Measurements from ENCODE around the gene BAD.

The BAD gene

GRCh38 chr11:64285885-64286800 lies 1.7 kb upstream of the BAD start:
- TF ChIP-seq ZNF274 (IDR thresholded peaks at IDR 0.05; ENCODE audit: low read depth, low read length): no peak
- H3K4me3 ChIP-seq (ENCODE audit: low read length): peak overlapping the region; percentile 78; the same call in 1 of the 2 replicates

GRCh38 chr11:64284962-64285884 lies 758 bp upstream of the BAD start, which contains the start of gene GPR137:
Gene GPR137 (plus strand): TSS chr11:64285848. CDS start chr11:64286525, 677 bp downstream.
- H3K4me3 ChIP-seq (ENCODE audit: low read length): peak within 1 kb of the TSS; percentile 78
- TF ChIP-seq ZNF274 (IDR thresholded peaks at IDR 0.05; ENCODE audit: low read depth, low read length): no peak

- TF ChIP-seq ZNF274 (IDR thresholded peaks at IDR 0.05; ENCODE audit: low read depth, low read length): no peak
- H3K4me3 ChIP-seq (ENCODE audit: low read length): no peak overlapping the region
Observed at GRCh38 chr11:64283092-64283491, 1.4 kb downstream of the BAD start.

DNA sequence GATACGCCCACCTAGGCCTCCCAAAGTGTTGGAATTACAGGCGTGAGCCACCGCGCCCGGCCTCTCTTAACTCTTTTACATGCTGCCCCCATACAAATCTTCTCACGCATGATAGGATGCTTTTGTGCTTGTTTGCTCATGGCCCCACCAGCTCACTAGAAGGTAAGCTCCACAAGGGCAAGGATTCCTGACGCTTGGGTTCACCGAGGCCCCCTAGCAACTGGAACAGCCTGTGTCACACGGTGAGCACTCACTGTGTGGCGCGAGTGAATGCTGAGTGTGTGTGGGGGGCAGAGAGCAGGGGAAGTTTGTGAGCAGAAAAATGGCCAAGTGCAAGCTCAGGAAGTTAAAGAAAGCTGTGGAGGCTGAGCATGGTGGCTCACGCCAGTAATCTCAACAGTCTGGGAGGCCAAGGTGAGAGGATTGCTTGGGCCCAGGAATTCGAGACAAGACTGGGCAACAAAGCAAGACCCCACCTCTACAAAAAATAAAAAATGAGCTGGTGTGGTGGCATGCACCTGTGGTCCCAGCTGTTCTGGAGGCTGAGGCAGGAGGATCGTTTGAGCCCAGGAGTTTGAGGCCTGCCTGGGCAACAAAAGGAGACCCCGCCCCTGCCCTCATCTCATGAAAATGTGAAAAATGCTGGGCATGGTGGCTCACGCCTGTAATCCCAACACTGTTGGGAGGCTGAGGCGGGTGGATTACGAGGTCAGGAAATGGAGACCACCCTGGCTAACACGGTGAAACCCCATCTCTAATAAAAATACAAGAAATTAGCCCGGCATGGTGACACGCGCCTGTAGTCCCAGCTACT lies 2.3 kb downstream of the BAD start:
- H3K4me3 ChIP-seq (ENCODE audit: low read length): no peak overlapping the region
- TF ChIP-seq ZNF274 (IDR thresholded peaks at IDR 0.05; ENCODE audit: low read depth, low read length): no peak

GRCh38 chr11:64278576-64279190 lies 5.8 kb downstream of the BAD start:
- TF ChIP-seq ZNF274 (IDR thresholded peaks at IDR 0.05; ENCODE audit: low read depth, low read length): no peak

DNA sequence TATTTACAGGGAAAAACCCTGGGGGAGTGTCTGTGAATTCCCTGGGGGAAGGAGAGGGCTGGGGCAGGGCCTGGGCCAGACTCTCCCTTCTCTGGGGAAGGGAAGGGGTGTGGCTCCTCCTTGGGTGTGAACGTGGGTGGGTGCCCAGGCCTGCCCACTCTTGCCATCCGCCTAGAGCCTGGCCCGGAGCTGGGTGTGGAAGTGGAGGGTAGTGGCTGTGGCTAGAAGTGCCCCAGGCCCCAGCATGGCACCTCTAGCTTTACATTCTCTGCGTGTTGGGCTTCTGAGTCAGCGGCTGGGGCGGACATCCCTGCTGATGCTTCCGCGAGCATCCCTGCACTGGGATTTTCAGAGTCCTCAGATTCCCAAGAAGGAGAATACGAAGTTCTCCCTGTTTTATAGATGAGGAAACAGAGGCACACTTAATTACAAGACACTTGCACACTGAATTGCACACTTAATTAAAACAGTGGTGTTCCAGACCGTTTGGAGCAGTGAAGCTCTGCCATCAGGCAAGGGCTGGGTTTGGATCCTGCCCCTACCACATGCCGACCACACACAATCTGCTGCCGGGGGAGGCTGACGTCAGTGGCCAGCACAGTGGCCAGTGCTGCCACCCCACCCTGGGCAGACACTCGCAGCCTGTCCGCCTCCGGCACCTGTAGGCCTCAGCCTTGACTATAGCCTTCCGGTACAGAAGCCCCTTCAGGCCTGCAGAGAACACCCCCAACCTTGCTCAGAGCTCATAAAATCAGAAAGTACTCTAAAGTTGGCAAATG lies 7.6 kb downstream of the BAD start:
- H3K4me3 ChIP-seq (ENCODE audit: low read length): no peak overlapping the region
- TF ChIP-seq ZNF274 (IDR thresholded peaks at IDR 0.05; ENCODE audit: low read depth, low read length): no peak

More at GRCh38 chr11:64278576-64279190, 5.8 kb downstream of the BAD start:
- no peak overlapping the region for H3K4me3 ChIP-seq (ENCODE audit: low read length)

DNA sequence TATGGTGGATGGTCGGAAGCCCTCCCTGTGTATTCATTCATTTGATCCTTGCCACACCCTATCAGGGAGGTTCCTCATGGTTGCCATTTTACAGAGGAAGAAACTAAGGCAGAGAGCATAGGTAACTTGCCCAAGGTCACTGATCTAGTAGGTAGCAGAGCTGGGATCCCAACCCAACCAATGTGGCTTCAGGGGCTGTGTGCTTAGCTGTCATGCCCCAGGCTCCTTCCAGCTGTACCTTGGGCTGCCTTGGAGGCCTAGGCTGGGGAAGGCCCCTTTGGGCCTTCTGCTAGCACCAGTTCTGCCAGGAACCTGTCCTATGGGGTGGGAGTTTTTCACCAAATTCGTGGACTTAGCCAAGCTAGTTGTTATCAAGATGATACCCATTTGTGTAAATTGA lies 8.6 kb downstream of the BAD start:
- no peak overlapping the region for H3K4me3 ChIP-seq (ENCODE audit: low read length)
- TF ChIP-seq ZNF274 (IDR thresholded peaks at IDR 0.05; ENCODE audit: low read depth, low read length): no peak

DNA sequence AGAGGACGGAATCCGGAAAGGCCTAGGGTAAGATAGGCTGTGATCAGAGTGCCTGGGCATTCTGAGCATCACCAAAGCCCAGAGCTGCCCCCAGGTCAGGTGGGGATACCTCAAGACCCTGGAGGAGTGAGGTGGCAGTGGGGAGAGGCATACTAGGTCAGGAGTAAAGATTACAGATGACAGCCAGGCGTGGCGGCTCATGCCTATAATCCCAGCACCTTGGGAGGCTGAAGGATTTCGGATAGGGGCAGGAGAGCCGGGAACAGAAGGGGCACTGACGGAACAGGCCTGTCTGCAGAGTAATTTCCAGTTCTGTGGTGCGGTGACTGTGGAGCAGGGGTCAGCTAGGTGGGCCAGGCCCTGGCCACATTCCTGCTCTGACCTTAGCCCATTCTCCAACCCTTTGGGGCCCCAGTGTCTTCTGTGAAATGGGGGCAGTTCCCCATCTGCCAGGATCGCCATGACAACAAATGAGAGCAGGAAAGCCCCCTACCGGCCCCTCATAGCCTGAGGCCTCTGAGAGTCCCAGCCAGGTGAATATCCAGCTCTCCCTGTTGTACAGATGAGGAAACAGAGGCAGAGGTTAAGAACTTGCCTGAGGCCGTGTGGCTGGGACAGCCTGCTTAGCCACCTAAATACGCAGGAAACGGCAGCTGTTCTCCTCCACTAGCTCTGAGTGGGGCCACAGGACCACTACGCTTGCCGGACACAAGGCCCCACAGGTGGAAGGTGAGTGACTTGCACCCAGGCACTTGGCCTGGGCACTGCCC lies 9.2 kb downstream of the BAD start:
- TF ChIP-seq ZNF274 (IDR thresholded peaks at IDR 0.05; ENCODE audit: low read depth, low read length): no peak
- H3K4me3 ChIP-seq (ENCODE audit: low read length): no peak overlapping the region

- TF ChIP-seq ZNF274 (IDR thresholded peaks at IDR 0.05; ENCODE audit: low read depth, low read length): no peak
- peak overlapping the region; percentile 76 for H3K4me3 ChIP-seq (ENCODE audit: low read length)
Observed at GRCh38 chr11:64269540-64270220, 14.8 kb downstream of the BAD start.

GRCh38 chr11:64268893-64269539 lies 15.4 kb downstream of the BAD start:
- TF ChIP-seq ZNF274 (IDR thresholded peaks at IDR 0.05; ENCODE audit: low read depth, low read length): no peak
- peak overlapping the region; percentile 74 for H3K4me3 ChIP-seq (ENCODE audit: low read length)
